ENCODE measurements around the gene GPR156.
A peak's percentile ranks its signal among the peaks of the same experiment; 100 is the strongest.
"Not testable (repeated sequence)": the region's sequence is repeated elsewhere in the genome, so short reads cannot be mapped to it uniquely, and the experiment has no call there.

Gene GPR156

DNA sequence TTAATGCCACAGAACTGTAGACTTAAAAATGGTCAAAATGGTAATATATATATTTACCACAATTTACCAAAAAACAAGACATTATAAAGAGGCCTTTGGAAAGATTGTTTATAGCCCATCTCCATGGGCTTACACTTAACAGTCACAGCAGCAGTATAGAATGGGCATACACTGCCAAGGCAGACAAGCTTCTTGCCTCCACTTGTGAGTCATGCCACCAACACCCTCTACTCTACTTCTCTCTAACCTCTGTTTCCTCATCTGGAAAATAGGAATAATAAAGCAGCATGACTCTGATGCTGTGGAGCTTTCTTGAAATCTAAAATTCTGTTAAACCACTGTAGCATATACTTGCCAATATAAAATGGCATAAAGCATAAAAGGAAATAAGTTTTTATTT is 14.4 kb upstream of the GPR156 start:
- H3K9me3 ChIP-seq (ENCODE audit: control insufficient read depth, insufficient read depth, low read length), result no peaks in the 10 kb centered on the region
- H3K27me3 ChIP-seq (ENCODE audit: control insufficient read depth, insufficient read depth, low read length), result no peaks in the 10 kb centered on the region
- H3K4me3 ChIP-seq (ENCODE audit: low read depth, low read length), result no peak overlapping the region
- H3K9ac ChIP-seq (ENCODE audit: low read depth, low read length), result no peak overlapping the region
- H3K4me1 ChIP-seq (ENCODE audit: control insufficient read depth, insufficient read depth, low read length), result no peaks in the 10 kb centered on the region
- no peaks in the 10 kb centered on the region for H3K36me3 ChIP-seq (ENCODE audit: control insufficient read depth, insufficient read depth, low read length)

GRCh38 chr3:120298996-120299395 is 14.0 kb upstream of the GPR156 start:
- H3K9ac ChIP-seq (ENCODE audit: low read depth, low read length), result no peak overlapping the region
- H3K4me3 ChIP-seq (ENCODE audit: low read depth, low read length), result no peak overlapping the region
- H3K27me3 ChIP-seq (ENCODE audit: control insufficient read depth, insufficient read depth, low read length), result no peaks in the 10 kb centered on the region
- no peaks in the 10 kb centered on the region for H3K4me1 ChIP-seq (ENCODE audit: control insufficient read depth, insufficient read depth, low read length)
- no peaks in the 10 kb centered on the region for H3K9me3 ChIP-seq (ENCODE audit: control insufficient read depth, insufficient read depth, low read length)
- H3K36me3 ChIP-seq (ENCODE audit: control insufficient read depth, insufficient read depth, low read length), result no peaks in the 10 kb centered on the region

GRCh38 chr3:120291552-120291951 is 6.5 kb upstream of the GPR156 start:
- H3K9me3 ChIP-seq (ENCODE audit: control insufficient read depth, insufficient read depth, low read length); H3K4me3 ChIP-seq (ENCODE audit: low read depth, low read length); H3K36me3 ChIP-seq (ENCODE audit: control insufficient read depth, insufficient read depth, low read length); H3K9ac ChIP-seq (ENCODE audit: low read depth, low read length); H3K27me3 ChIP-seq (ENCODE audit: control insufficient read depth, insufficient read depth, low read length); H3K4me1 ChIP-seq (ENCODE audit: control insufficient read depth, insufficient read depth, low read length): not testable (repeated sequence)

DNA sequence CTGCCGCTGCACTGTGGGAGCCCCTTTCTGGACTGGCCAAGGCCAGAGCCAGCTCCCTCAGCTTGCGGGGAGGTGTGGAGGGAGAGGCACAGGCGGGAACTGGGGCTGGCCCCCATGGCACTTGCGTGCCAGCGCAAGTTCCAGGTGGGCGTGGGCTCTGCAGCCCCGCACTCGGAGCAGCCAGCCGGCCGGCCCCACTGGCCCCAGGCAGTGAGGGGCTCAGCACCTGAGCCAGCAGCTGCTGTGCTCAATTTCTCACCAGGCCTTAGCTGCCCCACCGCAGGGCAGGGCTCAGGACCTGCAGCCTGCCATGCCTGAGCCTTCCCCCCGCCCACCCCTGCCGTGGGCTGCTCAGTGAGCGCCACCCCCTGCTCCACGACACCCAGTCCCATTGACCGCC is 4.6 kb upstream of the GPR156 start:
- H3K4me3 ChIP-seq (ENCODE audit: low read depth, low read length), result no peak overlapping the region
- H3K4me1 ChIP-seq (ENCODE audit: control insufficient read depth, insufficient read depth, low read length), result no peaks in the 10 kb centered on the region
- no peak overlapping the region for H3K9ac ChIP-seq (ENCODE audit: low read depth, low read length)
- no peaks in the 10 kb centered on the region for H3K9me3 ChIP-seq (ENCODE audit: control insufficient read depth, insufficient read depth, low read length)
- H3K36me3 ChIP-seq (ENCODE audit: control insufficient read depth, insufficient read depth, low read length), result no peaks in the 10 kb centered on the region
- H3K27me3 ChIP-seq (ENCODE audit: control insufficient read depth, insufficient read depth, low read length), result peaks cover 25% of the 10 kb centered on the region

DNA sequence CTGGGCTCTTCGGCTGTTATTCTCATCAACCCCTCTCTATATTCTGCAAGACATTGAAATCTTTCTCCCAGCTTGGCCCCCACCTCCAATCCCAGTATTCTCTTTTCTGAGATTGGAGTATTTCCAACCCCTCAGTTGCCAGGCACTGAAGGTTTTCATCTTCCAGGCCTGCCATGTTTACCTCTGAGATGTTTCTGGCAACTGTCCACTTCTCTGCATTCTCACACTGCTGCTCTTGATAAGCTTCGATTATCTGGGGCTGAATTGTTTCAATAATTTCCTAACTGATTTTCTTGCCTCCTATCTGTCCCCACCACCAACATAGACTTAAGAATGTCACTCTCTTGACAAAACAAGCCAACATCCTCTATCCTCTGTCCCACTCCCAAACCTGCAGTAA is 1.4 kb upstream of the GPR156 start:
- Histone ChIP-seq H3K9ac (ENCODE audit: low read depth, low read length) (no peak overlapping the region), H3K36me3 (ENCODE audit: control insufficient read depth, insufficient read depth, low read length) (no peaks in the 10 kb centered on the region), H3K9me3 (ENCODE audit: control insufficient read depth, insufficient read depth, low read length) (no peaks in the 10 kb centered on the region), H3K4me3 (ENCODE audit: low read depth, low read length) (no peak overlapping the region), H3K27me3 (ENCODE audit: control insufficient read depth, insufficient read depth, low read length) (peaks cover 38% of the 10 kb centered on the region), H3K4me1 (ENCODE audit: control insufficient read depth, insufficient read depth, low read length) (peaks cover 4% of the 10 kb centered on the region)

DNA sequence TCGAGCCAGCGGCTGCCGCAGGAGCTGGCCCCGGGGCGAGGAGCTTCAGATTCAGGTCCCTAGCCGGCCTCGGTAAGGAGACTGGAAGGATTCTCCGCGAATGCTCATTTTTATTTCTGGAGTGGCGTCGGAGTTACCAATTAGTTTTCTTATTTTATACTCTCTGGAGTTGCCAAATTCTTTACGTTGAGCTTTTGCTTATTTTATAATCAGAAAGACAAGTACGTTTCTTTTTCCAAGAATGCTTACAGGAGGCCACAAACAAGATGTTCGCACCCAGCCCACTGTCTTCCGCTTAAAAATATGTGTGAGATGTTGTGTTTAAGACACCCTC is 453 bp upstream of the GPR156 start:
- Histone ChIP-seq H3K4me1 (ENCODE audit: control insufficient read depth, insufficient read depth, low read length) (peaks cover 4% of the 10 kb centered on the region), H3K27me3 (ENCODE audit: control insufficient read depth, insufficient read depth, low read length) (peaks cover 38% of the 10 kb centered on the region), H3K4me3 (ENCODE audit: low read depth, low read length) (peak overlapping the region; percentile 45), H3K36me3 (ENCODE audit: control insufficient read depth, insufficient read depth, low read length) (no peaks in the 10 kb centered on the region), H3K9ac (ENCODE audit: low read depth, low read length) (peak overlapping the region; percentile 73), H3K9me3 (ENCODE audit: control insufficient read depth, insufficient read depth, low read length) (no peaks in the 10 kb centered on the region)

- Histone ChIP-seq H3K27me3 (ENCODE audit: control insufficient read depth, insufficient read depth, low read length) (peaks cover 25% of the 10 kb centered on the region), H3K9me3 (ENCODE audit: control insufficient read depth, insufficient read depth, low read length) (no peaks in the 10 kb centered on the region), H3K36me3 (ENCODE audit: control insufficient read depth, insufficient read depth, low read length) (no peaks in the 10 kb centered on the region), H3K9ac (ENCODE audit: low read depth, low read length) (no peak overlapping the region), H3K4me1 (ENCODE audit: control insufficient read depth, insufficient read depth, low read length) (peaks cover 4% of the 10 kb centered on the region), H3K4me3 (ENCODE audit: low read depth, low read length) (no peak overlapping the region)
Observed at GRCh38 chr3:120281261-120281660, 3.8 kb downstream of the GPR156 start.

DNA sequence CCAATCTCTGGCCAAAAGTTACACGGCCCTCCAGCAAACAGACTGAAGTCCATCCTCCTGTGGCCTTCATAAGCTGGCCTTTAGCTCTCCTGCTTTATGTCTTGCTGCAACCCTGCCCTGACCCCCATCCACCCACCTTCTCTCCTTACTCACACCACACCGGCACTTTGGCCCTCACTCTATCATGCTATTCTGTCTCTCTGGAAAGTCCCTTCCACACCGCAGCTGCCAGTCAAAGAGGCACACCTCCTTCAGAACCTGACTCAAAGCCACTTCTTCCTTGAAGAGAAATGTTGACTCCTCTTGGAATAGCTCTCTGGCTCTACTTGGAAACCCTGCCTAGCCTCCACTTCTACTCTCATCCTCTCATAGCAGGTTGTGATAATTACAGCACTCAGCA is 4.5 kb downstream of the GPR156 start:
- Histone ChIP-seq H3K27me3 (ENCODE audit: control insufficient read depth, insufficient read depth, low read length) (peaks cover 18% of the 10 kb centered on the region), H3K9ac (ENCODE audit: low read depth, low read length) (no peak overlapping the region), H3K9me3 (ENCODE audit: control insufficient read depth, insufficient read depth, low read length) (no peaks in the 10 kb centered on the region), H3K4me3 (ENCODE audit: low read depth, low read length) (no peak overlapping the region), H3K4me1 (ENCODE audit: control insufficient read depth, insufficient read depth, low read length) (peaks cover 5% of the 10 kb centered on the region), H3K36me3 (ENCODE audit: control insufficient read depth, insufficient read depth, low read length) (no peaks in the 10 kb centered on the region)

DNA sequence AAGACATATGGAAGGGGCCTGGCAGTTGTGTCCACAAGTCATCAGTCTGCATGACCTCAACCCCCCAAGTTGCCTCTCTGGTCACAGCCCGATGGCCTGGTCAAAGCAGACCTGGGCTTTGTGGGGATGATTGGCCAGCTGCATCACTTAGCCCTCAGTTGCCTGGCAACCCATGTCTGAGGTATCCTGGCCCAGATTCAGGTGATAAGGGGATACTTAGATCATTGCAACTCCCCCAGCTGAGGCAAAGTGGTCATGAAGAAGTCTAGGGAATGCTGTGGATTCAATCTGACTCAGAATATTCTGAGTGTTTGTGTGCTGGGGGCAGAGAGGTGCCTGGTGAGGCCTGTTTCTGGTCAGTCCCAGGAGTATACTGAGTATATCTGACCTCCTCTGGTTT is 5.0 kb downstream of the GPR156 start:
- Histone ChIP-seq H3K36me3 (ENCODE audit: control insufficient read depth, insufficient read depth, low read length) (no peaks in the 10 kb centered on the region), H3K27me3 (ENCODE audit: control insufficient read depth, insufficient read depth, low read length) (peaks cover 15% of the 10 kb centered on the region), H3K4me1 (ENCODE audit: control insufficient read depth, insufficient read depth, low read length) (peaks cover 5% of the 10 kb centered on the region), H3K9ac (ENCODE audit: low read depth, low read length) (no peak overlapping the region), H3K9me3 (ENCODE audit: control insufficient read depth, insufficient read depth, low read length) (no peaks in the 10 kb centered on the region), H3K4me3 (ENCODE audit: low read depth, low read length) (no peak overlapping the region)

DNA sequence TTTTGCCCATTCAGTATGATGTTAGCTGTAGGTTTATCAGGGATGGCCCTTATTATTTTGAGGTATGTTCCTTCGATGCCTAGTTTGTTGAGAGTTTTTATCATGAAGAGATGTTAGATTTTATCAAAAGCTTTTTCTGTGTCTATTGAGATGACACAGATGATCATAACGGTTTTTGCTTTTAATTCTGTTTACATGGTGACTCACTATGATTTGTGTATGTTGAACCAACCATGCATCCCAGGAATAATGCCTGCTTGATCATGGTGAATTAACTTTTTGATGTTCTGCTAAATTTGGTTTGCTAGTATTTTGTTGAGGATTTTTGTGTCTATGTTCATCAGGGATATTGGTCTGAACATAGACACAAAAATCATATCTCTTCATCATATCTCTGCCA is 8.3 kb downstream of the GPR156 start:
- H3K9me3 ChIP-seq (ENCODE audit: control insufficient read depth, insufficient read depth, low read length), result no peaks in the 10 kb centered on the region
- peaks cover 2% of the 10 kb centered on the region for H3K4me1 ChIP-seq (ENCODE audit: control insufficient read depth, insufficient read depth, low read length)
- H3K36me3 ChIP-seq (ENCODE audit: control insufficient read depth, insufficient read depth, low read length), result no peaks in the 10 kb centered on the region
- H3K27me3 ChIP-seq (ENCODE audit: control insufficient read depth, insufficient read depth, low read length), result no peaks in the 10 kb centered on the region
- no peak overlapping the region for H3K4me3 ChIP-seq (ENCODE audit: low read depth, low read length)
- H3K9ac ChIP-seq (ENCODE audit: low read depth, low read length), result no peak overlapping the region

GRCh38 chr3:120275618-120276017 is 9.4 kb downstream of the GPR156 start:
- H3K27me3 ChIP-seq (ENCODE audit: control insufficient read depth, insufficient read depth, low read length), result no peaks in the 10 kb centered on the region
- H3K9ac ChIP-seq (ENCODE audit: low read depth, low read length), result no peak overlapping the region
- no peaks in the 10 kb centered on the region for H3K36me3 ChIP-seq (ENCODE audit: control insufficient read depth, insufficient read depth, low read length)
- H3K4me3 ChIP-seq (ENCODE audit: low read depth, low read length), result no peak overlapping the region
- H3K4me1 ChIP-seq (ENCODE audit: control insufficient read depth, insufficient read depth, low read length), result peaks cover 2% of the 10 kb centered on the region
- no peaks in the 10 kb centered on the region for H3K9me3 ChIP-seq (ENCODE audit: control insufficient read depth, insufficient read depth, low read length)

DNA sequence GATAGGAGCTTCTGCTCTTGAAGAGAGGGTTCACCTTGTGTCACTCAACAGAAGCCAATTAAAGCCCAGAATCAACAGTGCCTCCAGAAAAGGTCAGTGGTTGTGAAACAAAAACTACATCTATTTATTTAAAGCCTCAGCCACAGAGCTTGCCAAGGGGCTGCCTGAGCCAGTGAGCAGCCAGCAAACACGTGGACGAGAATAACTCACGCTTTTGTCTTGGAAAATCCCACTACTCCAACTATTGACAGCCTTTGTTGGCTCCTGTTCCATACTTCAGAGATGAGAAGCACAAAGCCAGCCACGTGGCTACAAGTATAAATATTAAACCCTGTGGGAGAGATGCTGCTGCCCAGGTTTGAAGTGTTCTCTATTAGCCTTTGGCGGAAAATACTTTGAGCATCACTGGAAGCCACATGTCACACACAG is 10.3 kb downstream of the GPR156 start:
- Histone ChIP-seq H3K4me1 (ENCODE audit: control insufficient read depth, insufficient read depth, low read length) (peaks cover 2% of the 10 kb centered on the region), H3K4me3 (ENCODE audit: low read depth, low read length) (no peak overlapping the region), H3K9me3 (ENCODE audit: control insufficient read depth, insufficient read depth, low read length) (no peaks in the 10 kb centered on the region), H3K9ac (ENCODE audit: low read depth, low read length) (no peak overlapping the region), H3K36me3 (ENCODE audit: control insufficient read depth, insufficient read depth, low read length) (no peaks in the 10 kb centered on the region), H3K27me3 (ENCODE audit: control insufficient read depth, insufficient read depth, low read length) (no peaks in the 10 kb centered on the region)

DNA sequence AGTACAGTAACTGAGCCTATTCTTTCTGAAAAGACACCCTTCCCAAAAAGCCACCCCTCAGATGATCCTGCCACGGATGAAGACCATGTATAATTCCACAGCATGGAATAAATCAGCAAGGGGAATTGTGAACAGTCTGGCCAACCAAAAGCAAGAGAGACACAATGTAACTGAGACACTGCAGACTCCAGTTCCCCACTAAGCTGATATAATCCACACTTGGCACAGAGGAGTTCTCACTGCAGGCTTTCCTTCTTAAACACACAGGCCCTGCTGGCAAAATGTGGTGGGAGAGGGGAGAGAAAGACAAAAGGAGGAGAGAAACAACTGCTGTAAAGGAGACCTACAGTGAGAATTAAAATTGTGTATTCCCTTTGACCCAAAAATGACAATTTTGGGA is 12.7 kb downstream of the GPR156 start:
- Histone ChIP-seq H3K9me3 (ENCODE audit: control insufficient read depth, insufficient read depth, low read length) (no peaks in the 10 kb centered on the region), H3K27me3 (ENCODE audit: control insufficient read depth, insufficient read depth, low read length) (no peaks in the 10 kb centered on the region), H3K4me1 (ENCODE audit: control insufficient read depth, insufficient read depth, low read length) (peaks cover 2% of the 10 kb centered on the region), H3K36me3 (ENCODE audit: control insufficient read depth, insufficient read depth, low read length) (no peaks in the 10 kb centered on the region), H3K4me3 (ENCODE audit: low read depth, low read length) (no peak overlapping the region), H3K9ac (ENCODE audit: low read depth, low read length) (no peak overlapping the region)

Measured in iPS-15b (cell line).